ENCODE results near the gene ARHGAP42. TPM values are rescaled to one million over a fixed set of nuclear protein-coding genes. Genes with fewer than 3 reads are reported as not detected.

Gene ARHGAP42
- total RNA-seq, 1 donor from 2014 or later: 19.1 TPM

GRCh38 chr11:100683126-100683525, 4.0 kb upstream of the ARHGAP42 start:
- H3K4me3 Mint-ChIP-seq (ENCODE audit: unreplicated experiment): no peak overlapping the region
- H3K27me3 Mint-ChIP-seq (ENCODE audit: unreplicated experiment): peaks cover 4% of the 10 kb centered on the region
- DNase-seq (ENCODE audit: low spot score): no peak
- H3K9me3 Mint-ChIP-seq (ENCODE audit: unreplicated experiment): no peaks in the 10 kb centered on the region
- H3K36me3 Mint-ChIP-seq (ENCODE audit: low read depth, unreplicated experiment): no peaks in the 10 kb centered on the region
- H3K27ac Mint-ChIP-seq (ENCODE audit: unreplicated experiment): no peak overlapping the region
- peaks cover 16% of the 10 kb centered on the region for H3K4me1 Mint-ChIP-seq (ENCODE audit: unreplicated experiment)
- no peak for TF ChIP-seq CTCF (IDR thresholded peaks at IDR 0.05; ENCODE audit: unreplicated experiment)

GRCh38 chr11:100684101-100685065, 2.7 kb upstream of the ARHGAP42 start:
- no peak for DNase-seq (ENCODE audit: low spot score)
- Mint-ChIP-seq H3K27me3 (ENCODE audit: unreplicated experiment) (peaks cover 6% of the 10 kb centered on the region), H3K4me3 (ENCODE audit: unreplicated experiment) (no peak overlapping the region), H3K27ac (ENCODE audit: unreplicated experiment) (no peak overlapping the region), H3K36me3 (ENCODE audit: low read depth, unreplicated experiment) (no peaks in the 10 kb centered on the region), H3K9me3 (ENCODE audit: unreplicated experiment) (no peaks in the 10 kb centered on the region), H3K4me1 (ENCODE audit: unreplicated experiment) (peaks cover 26% of the 10 kb centered on the region)
- no peak for TF ChIP-seq CTCF (IDR thresholded peaks at IDR 0.05; ENCODE audit: unreplicated experiment)

GRCh38 chr11:100686476-100687053, 523 bp upstream of the ARHGAP42 start:
- peak overlapping the region; percentile 94 for H3K4me3 Mint-ChIP-seq (ENCODE audit: unreplicated experiment)
- TF ChIP-seq CTCF (IDR thresholded peaks at IDR 0.05; ENCODE audit: unreplicated experiment): no peak
- no peaks in the 10 kb centered on the region for H3K9me3 Mint-ChIP-seq (ENCODE audit: unreplicated experiment)
- H3K36me3 Mint-ChIP-seq (ENCODE audit: low read depth, unreplicated experiment): no peaks in the 10 kb centered on the region
- H3K27me3 Mint-ChIP-seq (ENCODE audit: unreplicated experiment): peaks cover 6% of the 10 kb centered on the region
- H3K4me1 Mint-ChIP-seq (ENCODE audit: unreplicated experiment): peaks cover 24% of the 10 kb centered on the region
- peak overlapping the region; percentile 78 for H3K27ac Mint-ChIP-seq (ENCODE audit: unreplicated experiment)
- DNase-seq (ENCODE audit: low spot score): no peak

- H3K27me3 Mint-ChIP-seq (ENCODE audit: unreplicated experiment): peaks cover 6% of the 10 kb centered on the region
- peak overlapping the region; percentile 99 for H3K4me3 Mint-ChIP-seq (ENCODE audit: unreplicated experiment)
- no peaks in the 10 kb centered on the region for H3K9me3 Mint-ChIP-seq (ENCODE audit: unreplicated experiment)
- peaks cover 24% of the 10 kb centered on the region for H3K4me1 Mint-ChIP-seq (ENCODE audit: unreplicated experiment)
- no peaks in the 10 kb centered on the region for H3K36me3 Mint-ChIP-seq (ENCODE audit: low read depth, unreplicated experiment)
- peak overlapping the region; percentile 91 for H3K27ac Mint-ChIP-seq (ENCODE audit: unreplicated experiment)
- peak; percentile 66 for DNase-seq (ENCODE audit: low spot score)
- peak; percentile 65 for TF ChIP-seq CTCF (IDR thresholded peaks at IDR 0.05; ENCODE audit: unreplicated experiment)
These were observed 725 bp downstream of the ARHGAP42 start for GRCh38 chr11:100687630-100688395.

Data from endothelial cell (in vitro differentiated cells).